Fibroblast of peridontal ligament (primary cell): ENCODE data around the gene SALL3.

Experiments used
- DNase-seq: peaks from one replicate; pipeline ENCODE4 v3.0.0-alpha.2; 2010; ENCODE audit errors: extremely low read depth

The SALL3 gene

GRCh38 chr18:78980279-78980771, 707 bp downstream of the SALL3 start:
- DNase-seq = no peak

GRCh38 chr18:78980777-78981380, 1.3 kb downstream of the SALL3 start:
- no peak for DNase-seq

GRCh38 chr18:78981394-78981831, 1.8 kb downstream of the SALL3 start:
- DNase-seq = no peak

GRCh38 chr18:78981989-78982620, 2.5 kb downstream of the SALL3 start:
- DNase-seq = no peak

GRCh38 chr18:78983512-78983911, 3.9 kb downstream of the SALL3 start:
- DNase-seq = no peak

GRCh38 chr18:78984941-78985784, 5.5 kb downstream of the SALL3 start:
- no peak for DNase-seq

GRCh38 chr18:78986018-78986481, 6.4 kb downstream of the SALL3 start:
- DNase-seq = no peak

GRCh38 chr18:78991446-78991845, 11.8 kb downstream of the SALL3 start:
- DNase-seq = no peak

- no peak for DNase-seq
Observed at GRCh38 chr18:78992041-78993011, 12.7 kb downstream of the SALL3 start.

GRCh38 chr18:78993014-78993926, 13.7 kb downstream of the SALL3 start:
- no peak for DNase-seq

- DNase-seq = no peak
Observed at GRCh38 chr18:78994000-78994399, 14.4 kb downstream of the SALL3 start.

- no peak for DNase-seq
Observed at GRCh38 chr18:78994531-78994930, 14.9 kb downstream of the SALL3 start.

- no peak for DNase-seq
Observed at GRCh38 chr18:78994977-78995582, 15.5 kb downstream of the SALL3 start.

- DNase-seq = no peak
Observed at GRCh38 chr18:78995740-78996395, 16.2 kb downstream of the SALL3 start.

- no peak for DNase-seq
Observed at GRCh38 chr18:78996741-78997490, 17.3 kb downstream of the SALL3 start.

- DNase-seq = no peak
Observed at GRCh38 chr18:78998371-78999071, 18.9 kb downstream of the SALL3 start.

GRCh38 chr18:78999939-79000338, 20.3 kb downstream of the SALL3 start:
- no peak for DNase-seq

- DNase-seq = no peak
Observed at GRCh38 chr18:79000997-79001396, 21.4 kb downstream of the SALL3 start.
